CD4-positive, alpha-beta T cell treated with Interleukin-4 for 4 hours (primary cell): ENCODE measurements around the gene TEX2.
"Not testable (repeated sequence)": the region's sequence is repeated elsewhere in the genome, so short reads cannot be mapped to it uniquely, and the experiment has no call there.

ENCODE experiments used
- DNase-seq: peaks from one replicate; pipeline ENCODE4 v3.0.0-alpha.2; 2020

TEX2 gene

DNA sequence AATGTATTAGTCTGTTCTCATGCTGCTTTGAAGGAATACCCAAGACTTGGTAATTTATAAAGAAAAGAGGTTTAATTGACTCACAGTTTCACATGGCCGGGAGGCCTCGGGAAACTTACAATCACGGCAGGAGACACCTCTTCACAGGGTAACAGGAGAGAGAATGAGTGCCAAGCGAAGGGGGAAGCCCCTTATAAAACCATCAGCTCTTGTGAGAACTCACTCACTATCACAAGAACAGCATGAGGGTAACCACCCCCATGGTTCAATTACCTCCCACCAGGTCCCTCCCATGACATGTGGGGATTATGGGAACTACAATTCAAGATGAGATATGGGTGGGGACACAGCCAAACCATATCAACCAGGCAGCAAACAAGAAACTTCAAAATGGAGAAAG, 24.6 kb downstream of the TEX2 start:
- DNase-seq: not testable (repeated sequence)

DNA sequence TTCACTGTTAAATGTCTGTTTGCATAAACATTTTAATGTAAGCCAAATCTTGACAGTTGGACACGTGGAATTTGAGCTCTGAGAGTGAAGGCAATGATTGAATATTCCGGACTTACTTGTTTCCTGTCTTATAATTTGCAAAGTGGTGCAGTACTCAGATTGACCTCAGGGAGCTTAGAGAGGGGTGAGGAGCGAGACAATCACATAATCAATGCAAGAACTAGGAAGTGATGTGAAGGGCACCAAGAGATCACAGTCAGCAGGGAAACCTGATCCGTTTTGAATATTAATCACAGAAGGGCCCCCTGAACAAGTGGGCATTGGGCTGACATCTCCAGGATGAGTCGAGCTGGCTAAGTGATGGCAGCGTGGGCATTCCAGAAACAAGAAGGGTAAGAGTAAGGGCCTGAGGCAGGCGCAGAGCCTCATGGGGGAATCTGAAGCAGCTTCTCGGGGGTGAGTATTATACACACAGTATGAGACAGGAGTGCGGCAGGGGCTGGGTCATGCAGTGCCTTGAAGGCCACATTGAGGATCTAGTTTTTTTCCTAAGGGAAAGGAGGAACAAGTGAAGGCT, 26.1 kb downstream of the TEX2 start:
- DNase-seq: no peak

DNA sequence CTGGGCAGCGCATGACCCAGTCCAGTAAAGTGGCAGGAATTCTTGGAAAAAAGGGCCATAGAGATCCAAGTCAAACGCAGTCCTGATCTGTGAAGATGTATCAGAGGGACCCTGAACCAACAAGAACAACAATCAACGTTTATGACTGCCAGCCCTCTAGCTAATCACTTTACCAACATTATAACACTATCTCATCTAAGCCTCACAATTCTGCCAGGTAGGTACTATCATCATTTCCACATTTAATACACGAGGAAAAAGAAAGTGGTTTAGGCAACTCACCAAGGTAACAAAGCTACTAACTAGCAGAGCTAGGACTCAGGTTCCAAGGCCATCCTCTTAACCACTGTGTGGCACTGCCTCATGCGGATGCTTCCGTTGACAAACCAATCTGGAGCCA, 28.1 kb downstream of the TEX2 start:
- no peak for DNase-seq

DNA sequence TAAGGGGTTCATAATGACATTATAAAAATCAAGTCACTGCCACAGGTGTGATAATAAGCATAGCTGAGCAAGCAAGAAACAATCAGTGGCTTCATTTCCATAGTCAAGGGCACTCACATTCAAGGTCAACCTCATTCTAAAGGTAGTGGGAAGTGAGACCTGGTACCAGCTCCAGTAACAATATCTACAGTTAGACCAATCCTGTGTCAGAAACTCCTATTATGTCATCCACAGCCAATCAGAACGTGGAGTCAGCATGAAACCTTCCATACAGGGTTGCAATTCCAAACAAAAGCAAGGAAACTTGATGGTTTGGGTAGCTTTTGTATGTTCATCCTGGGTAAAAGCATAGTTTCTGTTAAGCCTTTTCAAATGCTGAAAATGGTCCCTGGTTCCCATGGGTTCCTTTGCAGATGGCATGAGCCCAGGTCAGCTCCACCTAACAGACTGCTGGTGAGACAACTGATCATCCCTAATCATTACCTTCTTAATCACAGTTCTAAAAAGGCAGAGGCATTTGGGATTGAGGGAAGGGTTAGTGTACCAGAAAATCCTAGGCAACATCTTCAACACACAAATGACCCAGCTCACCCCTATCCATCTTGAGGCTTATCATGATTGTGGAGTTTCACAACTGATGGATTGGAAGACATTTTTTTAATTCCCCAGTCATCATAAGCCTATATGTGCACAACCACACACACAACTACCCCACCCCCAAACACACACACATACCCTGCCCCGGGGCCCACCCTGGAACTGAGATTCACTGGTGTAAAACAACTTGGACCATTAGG, 30.4 kb downstream of the TEX2 start:
- no peak for DNase-seq

DNA sequence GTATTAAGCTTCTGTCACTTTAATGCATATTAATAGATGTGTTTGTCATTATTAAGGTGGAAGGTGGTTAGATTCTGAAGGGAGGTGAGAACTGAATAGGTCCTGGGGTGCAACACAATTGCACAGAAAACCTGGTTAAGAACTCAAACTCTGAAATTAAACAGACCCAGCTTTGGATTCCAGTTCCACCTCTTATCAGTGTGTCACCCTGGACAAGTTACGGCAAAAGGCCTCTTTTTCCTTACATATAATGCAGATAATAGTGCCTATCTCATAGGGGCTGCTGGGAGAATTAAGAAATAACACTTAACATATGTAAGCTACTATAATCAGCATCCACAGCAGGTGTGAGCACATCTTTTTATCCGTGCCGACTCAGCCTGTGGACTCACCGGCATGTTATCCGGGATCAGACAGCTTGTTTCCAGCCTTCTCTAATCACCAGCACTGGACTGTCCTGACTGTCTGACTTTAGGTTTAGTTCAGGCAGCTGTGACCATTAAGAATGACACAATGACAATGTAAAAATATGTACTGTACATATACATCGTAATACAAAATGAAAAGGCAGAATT, 31.4 kb downstream of the TEX2 start:
- DNase-seq: no peak

DNA sequence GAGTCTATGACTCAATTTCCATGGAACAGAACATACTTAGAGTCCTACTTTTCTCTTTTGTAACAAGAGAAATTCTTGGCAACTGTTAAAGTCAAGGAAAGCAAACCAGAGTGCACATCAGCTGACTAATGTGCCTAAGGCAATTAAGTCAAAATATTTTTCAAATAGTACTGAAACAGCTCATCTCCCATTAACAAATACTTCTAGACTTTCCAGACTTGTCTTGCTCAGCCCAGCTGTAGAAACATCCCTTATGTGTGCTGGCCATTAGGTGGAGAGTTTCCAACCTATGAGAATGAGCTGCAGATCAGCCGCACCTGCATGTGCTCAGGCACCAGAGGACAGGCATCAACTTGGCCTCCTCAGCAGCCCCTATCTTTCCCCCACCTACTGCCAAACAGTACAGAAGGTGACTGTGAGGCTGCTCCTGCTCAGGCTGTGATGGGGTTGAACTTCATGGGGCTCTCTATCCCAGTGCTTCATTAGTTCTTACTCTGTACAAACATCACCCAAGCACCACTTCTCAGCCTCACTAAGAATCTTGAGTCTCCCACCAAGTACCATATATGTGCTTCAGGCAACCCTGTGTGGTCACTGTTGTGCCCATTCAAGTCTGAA, 32.2 kb downstream of the TEX2 start:
- no peak for DNase-seq

DNA sequence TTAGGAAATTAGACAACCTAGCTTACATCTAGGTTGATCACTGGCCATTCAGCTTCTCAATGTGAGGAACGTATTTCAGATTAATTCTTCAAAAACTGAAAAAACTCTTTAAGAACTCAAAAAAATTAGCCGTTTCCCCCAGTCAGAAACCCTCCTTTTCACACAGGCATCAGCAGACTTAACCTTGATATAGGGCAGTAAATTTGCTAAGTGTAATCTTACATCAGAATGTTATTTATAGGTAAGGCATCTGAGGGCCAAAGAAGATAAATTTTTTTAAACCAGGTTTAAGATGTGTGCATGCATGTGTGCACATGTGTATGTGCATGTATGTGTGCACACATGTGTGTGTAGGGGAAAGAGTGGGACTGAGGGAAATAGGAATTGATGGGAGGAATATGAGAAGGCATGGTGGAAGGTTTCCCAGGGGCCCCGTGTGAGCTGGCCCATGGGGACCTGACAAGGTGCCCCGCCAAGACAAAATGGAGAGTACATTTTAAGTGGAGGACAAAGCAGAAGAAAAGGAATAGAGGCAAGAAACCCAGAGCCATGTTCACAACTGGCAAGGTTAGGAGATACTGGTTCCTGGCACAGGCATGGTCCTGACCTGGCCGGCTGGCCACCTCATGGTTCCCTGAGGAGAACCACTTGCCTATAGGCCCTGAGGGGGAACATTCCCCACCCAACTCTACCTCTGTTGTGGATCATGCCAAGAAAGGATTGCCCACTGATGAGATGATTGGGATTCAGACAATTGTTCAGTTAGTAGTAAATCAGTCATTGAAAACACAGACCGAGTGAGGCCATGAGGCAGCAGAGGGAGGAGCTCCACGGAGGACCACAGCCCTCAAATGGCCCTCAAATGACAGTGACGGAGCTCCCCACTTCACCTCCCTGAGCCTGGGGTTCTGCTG, 33.0 kb downstream of the TEX2 start:
- no peak for DNase-seq

DNA sequence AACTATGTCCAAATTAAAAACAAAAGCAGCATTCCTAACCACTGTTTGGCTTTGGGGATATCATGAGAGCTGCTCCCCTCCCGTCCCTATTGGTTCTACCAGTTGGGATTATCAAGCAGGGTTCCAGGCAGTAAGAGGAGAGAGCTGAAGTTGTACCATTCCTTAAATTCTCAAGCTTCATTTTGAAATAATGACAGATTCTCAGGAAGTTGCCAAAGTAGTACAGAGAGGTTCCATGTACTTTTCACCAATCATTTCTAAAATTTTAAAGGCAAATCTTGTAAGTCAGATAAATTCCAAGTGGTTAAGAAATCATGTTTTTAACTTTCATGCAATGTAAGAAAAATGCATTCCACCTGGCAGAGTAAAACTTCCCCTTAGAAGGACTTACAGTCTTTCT, 36.9 kb downstream of the TEX2 start:
- DNase-seq: no peak

DNA sequence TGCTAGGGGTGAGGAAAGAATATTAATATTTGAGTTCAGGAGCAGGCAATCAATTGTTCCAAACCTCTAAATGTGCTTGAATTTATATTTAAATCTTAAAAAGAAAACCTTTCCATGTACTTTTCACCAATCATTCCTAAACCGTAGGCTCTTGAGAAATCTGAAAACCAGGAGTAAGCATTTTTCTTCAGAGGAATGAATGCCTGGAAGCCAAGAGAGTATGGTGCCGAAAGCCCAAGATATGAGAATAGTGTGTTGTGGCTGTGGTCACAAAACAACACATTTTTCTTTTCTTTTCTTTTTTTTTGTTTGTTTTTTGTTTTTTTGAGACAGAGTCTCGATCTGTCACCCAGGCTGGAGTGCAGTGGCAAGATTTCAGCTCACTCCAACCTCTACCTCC, 37.6 kb downstream of the TEX2 start:
- DNase-seq: no peak

DNA sequence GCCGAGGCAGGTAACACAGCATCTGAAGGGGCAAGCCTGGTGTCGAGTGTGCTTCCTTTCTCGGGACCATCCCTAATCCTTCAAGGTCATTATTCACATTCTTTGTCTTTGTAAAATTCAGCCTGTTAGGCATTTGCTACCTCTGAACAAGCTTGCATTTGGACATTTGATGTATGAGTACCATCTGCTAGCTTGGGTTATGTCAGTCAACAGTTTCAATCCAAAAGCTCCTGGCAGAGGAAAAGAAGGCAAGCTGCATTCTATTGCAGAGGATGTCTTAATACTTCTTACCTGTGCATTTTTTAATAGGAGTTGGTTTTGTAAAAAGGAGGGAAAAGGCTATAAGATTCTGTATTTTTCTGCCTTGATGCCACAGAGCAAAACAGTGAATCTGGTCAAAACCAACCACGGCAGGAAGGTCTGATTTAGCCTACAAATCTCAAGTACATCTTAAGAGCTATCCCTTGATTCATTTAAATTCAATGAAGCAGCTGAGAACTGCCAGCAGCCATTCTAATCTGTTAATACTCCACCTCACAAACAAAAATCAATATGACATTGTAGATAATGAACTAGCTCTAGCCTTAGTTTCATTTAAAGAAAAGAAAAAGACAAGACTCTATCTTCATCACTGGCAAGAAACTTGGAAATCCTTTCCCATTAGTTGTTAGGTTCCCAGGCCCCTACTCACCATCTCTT, 39.0 kb downstream of the TEX2 start:
- DNase-seq: no peak

DNA sequence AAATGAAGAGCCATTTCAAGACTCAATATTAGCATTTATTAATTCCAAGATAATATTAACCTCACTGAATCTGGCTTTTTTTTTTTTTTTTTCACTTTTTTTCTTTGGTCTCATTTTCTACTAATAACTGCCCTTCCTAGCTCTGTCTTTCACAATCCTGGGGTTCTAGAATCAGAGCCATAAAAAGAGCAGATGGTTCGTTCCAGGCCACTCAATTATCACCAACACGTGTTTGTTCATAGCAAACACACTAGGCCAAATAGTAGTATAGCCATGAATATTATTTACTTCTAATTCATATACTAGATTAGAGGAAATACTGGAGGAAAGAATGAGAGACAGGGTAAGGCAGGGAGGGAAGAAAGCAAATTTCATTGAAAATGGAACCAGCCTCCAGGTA, 39.8 kb downstream of the TEX2 start:
- no peak for DNase-seq

DNA sequence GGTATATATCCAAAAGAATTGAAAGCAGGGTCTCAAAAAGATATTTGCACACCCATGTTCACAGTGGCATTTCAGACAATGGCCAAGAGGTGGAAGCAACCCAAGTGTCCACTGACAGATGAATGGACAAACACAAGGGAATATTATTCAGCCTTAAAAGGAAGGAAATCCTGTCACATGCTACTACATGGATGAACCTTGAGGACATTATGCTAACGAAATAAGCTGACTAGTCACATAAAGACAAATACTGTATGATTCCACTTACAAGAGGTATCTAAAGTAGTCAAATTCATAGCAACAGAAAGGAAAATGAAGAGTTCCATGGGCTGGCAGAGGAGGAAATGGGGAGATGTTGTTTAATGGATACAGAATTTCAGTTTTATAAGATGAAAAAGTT, 41.4 kb downstream of the TEX2 start:
- DNase-seq: no peak

DNA sequence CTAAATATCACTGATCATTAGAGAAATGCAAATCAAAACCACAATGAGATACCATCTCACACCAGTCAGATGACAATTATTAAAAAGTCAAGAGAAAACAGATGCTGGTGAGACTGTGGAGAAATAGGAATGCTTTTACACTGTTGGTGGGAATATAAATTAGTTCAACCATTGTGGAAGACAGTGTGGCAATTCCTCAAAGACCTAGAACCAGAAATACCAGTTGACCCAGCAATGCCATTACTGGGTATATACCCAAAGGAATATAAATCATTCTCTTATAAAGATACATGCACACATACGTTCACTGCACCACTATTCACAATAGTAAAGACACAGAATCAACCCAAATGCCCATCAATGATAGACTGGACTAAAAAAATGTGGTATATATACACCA, 42.5 kb downstream of the TEX2 start:
- DNase-seq: not testable (repeated sequence)

DNA sequence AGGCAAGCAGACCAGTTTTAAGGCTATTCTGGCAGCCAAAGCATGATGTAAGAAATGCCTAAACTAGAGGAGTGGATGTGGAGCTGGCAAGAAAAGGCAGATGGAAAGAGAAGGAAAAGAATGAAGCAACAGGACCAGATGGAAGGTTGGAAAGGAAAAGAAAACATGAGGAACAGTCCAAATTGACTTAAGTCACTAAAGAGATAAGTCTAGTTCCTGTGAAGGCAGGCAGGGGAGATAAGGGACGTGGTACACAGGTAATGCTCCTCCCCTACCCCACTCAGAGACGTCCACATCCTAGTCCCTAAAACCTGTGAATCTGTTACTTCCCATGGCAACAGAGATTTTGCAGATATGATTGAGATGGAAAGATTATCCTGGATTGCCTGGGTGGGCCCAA, 43.5 kb downstream of the TEX2 start:
- DNase-seq: no peak

DNA sequence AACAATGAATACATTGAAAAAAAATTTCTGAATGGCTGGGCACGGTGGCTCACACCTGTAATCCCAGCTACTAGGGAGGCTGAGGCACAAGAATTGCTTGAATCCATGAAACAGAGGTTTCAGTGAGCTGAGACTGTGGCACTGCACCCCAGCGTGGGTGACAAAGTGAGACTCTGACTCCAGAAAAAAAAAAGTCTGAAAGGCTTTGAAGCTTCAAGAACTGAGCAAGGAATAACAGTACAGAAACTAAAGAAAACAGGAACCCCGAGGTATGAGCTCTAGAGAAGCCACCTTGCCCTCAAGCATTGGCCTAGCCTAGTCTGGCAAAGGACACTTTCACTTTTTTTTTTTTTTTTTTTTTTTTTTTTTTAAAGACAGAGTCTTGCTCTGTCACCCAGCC, 45.0 kb downstream of the TEX2 start:
- peak; percentile 16 for DNase-seq

DNA sequence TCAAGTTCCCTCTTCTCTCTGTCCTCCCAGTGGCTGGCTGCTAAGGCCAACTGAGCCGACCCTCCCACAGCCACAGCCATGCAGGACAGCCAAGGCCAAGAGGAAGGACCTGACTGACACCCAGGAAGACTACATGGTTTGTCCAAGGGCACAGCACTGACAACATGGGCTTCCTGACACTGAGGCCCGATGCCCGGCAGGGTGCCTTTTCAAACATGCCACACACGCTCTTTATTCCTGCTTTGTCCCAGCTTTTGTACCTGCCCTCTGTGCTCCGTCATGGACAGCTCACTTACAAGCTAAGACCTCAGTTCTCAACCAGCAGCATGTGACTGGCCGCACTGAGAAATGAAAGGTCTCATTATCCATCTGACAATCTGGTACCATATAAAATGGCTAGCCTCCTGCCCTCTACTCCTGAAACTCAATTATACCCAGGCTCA, 45.8 kb downstream of the TEX2 start:
- DNase-seq: no peak

DNA sequence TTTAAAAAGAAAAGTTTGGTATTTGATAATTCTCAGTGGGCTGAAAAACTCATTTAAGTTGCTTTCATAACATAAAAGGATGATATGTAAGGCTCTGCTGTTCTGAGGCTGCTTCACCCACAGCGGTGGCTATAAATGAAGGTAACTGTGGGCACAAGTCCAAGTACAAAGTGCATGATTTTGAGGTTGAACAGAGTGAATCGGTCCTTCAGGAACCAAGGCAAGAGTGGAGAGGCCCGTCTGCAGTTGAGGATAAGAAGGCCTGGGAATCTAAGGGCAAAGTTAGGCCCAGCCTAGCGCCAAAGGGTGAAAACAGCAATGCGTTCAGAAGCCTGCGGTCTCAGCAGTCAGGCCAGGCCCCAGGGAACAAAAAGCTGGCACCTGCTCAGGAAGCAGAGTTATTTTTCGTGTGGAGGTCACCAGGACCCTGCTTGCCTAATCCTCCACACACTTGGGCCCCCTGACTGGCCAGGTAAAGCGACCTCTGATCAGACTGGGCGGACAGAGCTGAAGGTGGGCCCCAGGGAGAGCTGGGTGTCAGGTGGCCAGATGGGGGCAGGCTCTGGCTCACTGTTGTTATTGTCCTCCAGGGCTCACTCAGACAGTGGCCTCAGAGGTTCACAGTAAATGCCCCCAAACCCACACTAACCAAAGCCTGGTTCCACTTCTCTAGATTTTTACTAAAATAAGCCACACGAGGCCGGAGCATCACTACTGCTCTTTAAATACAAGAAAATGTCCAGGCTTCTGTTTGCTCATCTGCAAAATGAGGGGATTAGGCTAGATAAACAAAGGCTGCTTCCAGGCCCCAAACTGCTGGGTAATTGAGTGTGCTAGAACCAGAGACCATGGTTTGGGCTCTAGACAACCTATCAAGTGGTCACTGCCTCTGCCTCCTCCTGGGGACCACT, 46.5 kb downstream of the TEX2 start:
- no peak for DNase-seq

DNA sequence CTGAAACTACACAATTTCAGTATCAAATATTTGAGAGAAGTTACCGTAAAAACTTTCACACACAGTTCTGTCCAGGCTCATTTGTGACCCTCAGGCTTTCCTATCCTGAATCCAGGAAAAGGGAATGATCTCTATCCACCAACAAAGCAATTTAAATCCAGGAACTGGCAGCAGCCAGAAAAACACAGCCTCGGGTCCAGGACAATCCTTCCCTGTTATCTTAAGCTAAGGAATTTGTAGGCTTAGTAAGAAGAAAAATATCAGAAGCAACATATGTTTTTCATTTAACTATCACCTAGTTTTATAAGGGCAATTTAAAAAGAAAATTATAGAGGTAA, 47.1 kb downstream of the TEX2 start:
- DNase-seq: no peak

DNA sequence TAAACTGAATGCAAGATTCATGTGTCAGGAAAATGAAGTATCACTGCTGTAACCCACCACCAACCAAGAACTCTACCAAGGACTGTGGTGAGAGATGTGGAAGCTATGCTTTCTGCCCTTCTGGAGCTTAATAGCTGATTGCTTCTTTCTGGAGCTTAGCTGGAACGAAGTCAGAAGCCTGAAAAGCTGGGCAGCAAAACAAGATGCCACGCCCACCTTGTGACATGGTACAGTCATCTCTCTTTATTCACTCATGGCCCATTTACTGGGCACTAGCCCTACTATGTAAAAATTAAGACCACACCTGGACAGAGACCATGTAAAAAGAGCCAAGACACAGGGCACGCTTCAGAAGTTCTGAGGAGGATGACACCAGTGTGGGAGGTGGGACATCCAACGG, 48.1 kb downstream of the TEX2 start:
- no peak for DNase-seq

DNA sequence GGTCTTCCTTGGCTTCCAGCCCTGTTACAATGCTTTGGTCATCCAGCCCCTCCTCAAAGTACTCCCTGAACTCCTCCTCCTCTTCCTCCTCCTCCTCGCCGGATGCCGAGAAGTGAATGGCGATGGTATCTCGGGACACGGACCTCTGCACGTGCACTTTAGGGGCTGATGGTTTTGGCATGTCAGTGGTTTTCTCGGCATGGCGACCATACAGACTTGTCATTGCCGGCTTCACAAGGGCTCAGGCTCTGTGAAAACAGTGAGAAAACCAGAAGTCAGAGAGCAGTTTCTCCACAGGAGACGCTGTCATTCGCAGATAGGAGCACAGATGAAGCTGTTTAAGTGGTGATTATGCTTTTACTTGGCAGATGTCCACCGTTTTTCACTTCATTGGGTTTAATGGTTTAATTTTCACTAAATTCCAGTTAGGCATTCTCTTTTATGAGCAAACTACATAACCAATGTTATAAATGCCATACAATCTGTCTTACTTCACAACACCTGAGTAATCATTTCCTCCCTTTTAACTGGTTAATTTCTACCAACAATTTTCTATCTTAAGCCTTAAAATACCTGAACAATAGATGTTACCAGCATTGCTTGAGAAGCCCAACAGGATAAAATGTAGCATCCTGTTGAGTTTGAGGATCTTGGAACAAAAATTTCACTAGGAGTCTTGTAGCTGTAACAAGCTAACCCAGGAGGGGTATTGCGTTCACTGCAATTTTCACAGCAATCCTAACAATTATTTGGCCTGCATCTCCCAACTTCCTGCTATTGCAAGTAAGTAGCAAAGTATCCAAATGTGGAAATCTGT, 48.9 kb downstream of the TEX2 start:
- no peak for DNase-seq
